Measurements from ENCODE around the gene MVD. TPM values are rescaled to one million over a fixed set of nuclear protein-coding genes. Genes with fewer than 3 reads are reported as not detected.
A peak's percentile ranks its signal among the peaks of the same experiment; 100 is the strongest.

MVD gene
- total and polyA plus RNA-seq, 2 of the 4 experiments (the other 2 are of a cell fraction) = 18.3 to 28.4 TPM

GRCh38 chr16:88614818-88615580 is 47.9 kb downstream of the MVD start:
- dilution Hi-C loops (cut with HindIII; ENCODE audit: low sequenced_read_pairs, unreplicated experiment) = no loop called here
- Histone ChIP-seq H2AK9ac (replicated peaks; ENCODE audit: low read depth, low read length, poor library complexity) (no peak overlapping the region), H2BK15ac (ENCODE audit: low read depth, low read length) (no peak overlapping the region), H4K20me1 (ENCODE audit: insufficient read depth, low read length) (peaks cover 81% of the 10 kb centered on the region), H3K4me3 (ENCODE audit: insufficient read depth, low read depth, low read length) (no peak overlapping the region), H2BK120ac (ENCODE audit: low read depth, low read length) (0 out of 2 replicates have a peak overlapping the region, but pooled peaks have one; percentile 16), H3K14ac (replicated peaks; ENCODE audit: low read depth, low read length) (no peak overlapping the region), H4K5ac (ENCODE audit: low read depth, low read length) (no peak overlapping the region), H2BK20ac (ENCODE audit: low read depth, low read length) (no peak overlapping the region), H2AFZ (replicated peaks; ENCODE audit: low read length, poor library complexity) (no peak overlapping the region), H2BK5ac (ENCODE audit: low read depth, low read length, poor library complexity, severe bottlenecking) (peak overlapping the region; percentile 30), H3K18ac (ENCODE audit: low read depth, low read length) (no peak overlapping the region), H3K36me3 (ENCODE audit: control insufficient read depth, insufficient read depth, low read length) (peaks cover 28% of the 10 kb centered on the region), H4K91ac (ENCODE audit: insufficient read depth, low read depth, low read length) (no peak overlapping the region), H3K9ac (ENCODE audit: low read depth, low read length) (no peak overlapping the region), H3K9me3 (ENCODE audit: control insufficient read depth, insufficient read depth, low read length) (no peaks in the 10 kb centered on the region), H3K4me1 (ENCODE audit: control insufficient read depth, insufficient read depth, low read length) (peaks cover 30% of the 10 kb centered on the region), H3K4me2 (ENCODE audit: low read depth, low read length) (no peak overlapping the region), H3K27me3 (ENCODE audit: control insufficient read depth, insufficient read depth, low read length) (no peaks in the 10 kb centered on the region), H3K4ac (ENCODE audit: low read depth, low read length) (peak overlapping the region; percentile 12; the same call in 1 of the 2 replicates), H3K56ac (ENCODE audit: extremely low read depth, insufficient read depth, low read length) (no peak overlapping the region), H3K27ac (ENCODE audit: insufficient read depth, low read length) (peak overlapping the region; percentile 32), H3K79me1 (ENCODE audit: low read depth in 1 of 2, low read length in 2 of 2) (peaks cover 5 to 76% of the 10 kb centered on the region in 2 experiments; a peak in 3 of 4 replicates), H2AK5ac (ENCODE audit: low read depth, low read length) (no peak overlapping the region), H3K23ac (ENCODE audit: low read depth, low read length) (no peak overlapping the region), H3K9me1 (ENCODE audit: insufficient read depth, low read length) (peaks cover 30% of the 10 kb centered on the region), H4K8ac (ENCODE audit: low read depth in 2 of 2, low read length in 2 of 2) (no peak overlapping the region)
- in situ Hi-C loops (cut with MboI; ENCODE audit: low sequenced_read_pairs) = no loop called here
- DNase-seq (no peak), ATAC-seq (ENCODE audit: low read depth) (no peak)
- TF ChIP-seq FOS (IDR thresholded peaks at IDR 0.05; ENCODE audit: low read depth, low read length) (no peak), RFX5 (IDR thresholded peaks at IDR 0.05; ENCODE audit: low read depth, low read length) (no peak), CHD1 (IDR thresholded peaks at IDR 0.05; ENCODE audit: low read depth, low read length) (no peak), NFE2L2 (IDR thresholded peaks at IDR 0.05; ENCODE audit: low read depth, low read length) (no peak), MXI1 (IDR thresholded peaks at IDR 0.05; ENCODE audit: borderline replicate concordance, low read depth, low read length) (no peak)
- ChIA-PET POLR2A (ENCODE audit: unreplicated experiment) (no interaction called here), CTCF (no interaction called here)
- intact Hi-C loops (cut with micrococcal nuclease) = no loop called here
- no TSS peak for BruUV-seq (replicated peaks)
- 92% methylated on average over 12 of the region's 19 CpGs; no CpG with 5 or more reads in 1 of the 2 experiments for WGBS, 2 experiments (ENCODE audit: extremely low coverage in 2 of 2, insufficient read length in 1 of 2)
